ENCODE data around the gene NDUFS4.
"Not testable (repeated sequence)": the region's sequence is repeated elsewhere in the genome, so short reads cannot be mapped to it uniquely, and the experiment has no call there.

The NDUFS4 gene

GRCh38 chr5:53560506-53561191 lies at the start of gene NDUFS4:
Gene NDUFS4 (plus strand): TSS chr5:53560639. CDS start chr5:53560663, 24 bp downstream.
- Mint-ChIP-seq H3K4me1 (ENCODE audit: low read depth) (peaks cover 14% of the 10 kb centered on the region), H3K27ac (peak within 1 kb of the TSS; percentile 89), H3K9me3 (peaks cover 9% of the 10 kb centered on the region), H3K4me3 (peak within 1 kb of the TSS; percentile 95), H3K36me3 (ENCODE audit: low read depth) (peaks cover 11% of the 10 kb centered on the region), H3K27me3 (ENCODE audit: low read depth) (peaks cover 20% of the 10 kb centered on the region)

GRCh38 chr5:53512539-53512938 lies 47.9 kb upstream of the NDUFS4 start:
- no peak overlapping the region for H3K4me3 Mint-ChIP-seq

GRCh38 chr5:53515988-53516387 lies 44.5 kb upstream of the NDUFS4 start:
- H3K4me1 Mint-ChIP-seq (ENCODE audit: low read depth) = no peaks in the 10 kb centered on the region

More at GRCh38 chr5:53512539-53512938, 47.9 kb upstream of the NDUFS4 start:
- peaks cover 23% of the 10 kb centered on the region for H3K9me3 Mint-ChIP-seq
- no peak overlapping the region for H3K27ac Mint-ChIP-seq
- no peaks in the 10 kb centered on the region for H3K36me3 Mint-ChIP-seq (ENCODE audit: low read depth)
- peaks cover 3% of the 10 kb centered on the region for H3K27me3 Mint-ChIP-seq (ENCODE audit: low read depth)
- H3K4me1 Mint-ChIP-seq (ENCODE audit: low read depth) = no peaks in the 10 kb centered on the region

GRCh38 chr5:53520813-53521212 lies 39.6 kb upstream of the NDUFS4 start:
- no peaks in the 10 kb centered on the region for H3K36me3 Mint-ChIP-seq (ENCODE audit: low read depth)
- H3K4me3 Mint-ChIP-seq = no peak overlapping the region
- H3K4me1 Mint-ChIP-seq (ENCODE audit: low read depth) = no peaks in the 10 kb centered on the region
- peaks cover 3% of the 10 kb centered on the region for H3K9me3 Mint-ChIP-seq
- no peak overlapping the region for H3K27ac Mint-ChIP-seq
- peaks cover 3% of the 10 kb centered on the region for H3K27me3 Mint-ChIP-seq (ENCODE audit: low read depth)

More at GRCh38 chr5:53515988-53516387, 44.5 kb upstream of the NDUFS4 start:
- peaks cover 3% of the 10 kb centered on the region for H3K27me3 Mint-ChIP-seq (ENCODE audit: low read depth)
- H3K9me3 Mint-ChIP-seq = peaks cover 2% of the 10 kb centered on the region
- no peak overlapping the region for H3K27ac Mint-ChIP-seq
- H3K36me3 Mint-ChIP-seq (ENCODE audit: low read depth) = no peaks in the 10 kb centered on the region
- H3K4me3 Mint-ChIP-seq = no peak overlapping the region

- Mint-ChIP-seq H3K4me3 (no peak overlapping the region), H3K27me3 (ENCODE audit: low read depth) (no peaks in the 10 kb centered on the region), H3K4me1 (ENCODE audit: low read depth) (no peaks in the 10 kb centered on the region), H3K27ac (no peak overlapping the region), H3K36me3 (ENCODE audit: low read depth) (no peaks in the 10 kb centered on the region), H3K9me3 (no peaks in the 10 kb centered on the region)
These were observed 22.7 kb upstream of the NDUFS4 start for GRCh38 chr5:53537711-53538110.

GRCh38 chr5:53540739-53541138 lies 19.7 kb upstream of the NDUFS4 start:
- H3K27me3 Mint-ChIP-seq (ENCODE audit: low read depth); H3K4me3 Mint-ChIP-seq; H3K9me3 Mint-ChIP-seq; H3K4me1 Mint-ChIP-seq (ENCODE audit: low read depth); H3K36me3 Mint-ChIP-seq (ENCODE audit: low read depth); H3K27ac Mint-ChIP-seq: not testable (repeated sequence)

GRCh38 chr5:53541859-53542258 lies 18.6 kb upstream of the NDUFS4 start:
- no peak overlapping the region for H3K4me3 Mint-ChIP-seq
- H3K36me3 Mint-ChIP-seq (ENCODE audit: low read depth) = no peaks in the 10 kb centered on the region
- H3K9me3 Mint-ChIP-seq = no peaks in the 10 kb centered on the region
- no peaks in the 10 kb centered on the region for H3K4me1 Mint-ChIP-seq (ENCODE audit: low read depth)
- peaks cover 4% of the 10 kb centered on the region for H3K27me3 Mint-ChIP-seq (ENCODE audit: low read depth)
- no peak overlapping the region for H3K27ac Mint-ChIP-seq

- no peaks in the 10 kb centered on the region for H3K9me3 Mint-ChIP-seq
- H3K4me1 Mint-ChIP-seq (ENCODE audit: low read depth) = no peaks in the 10 kb centered on the region
- H3K27me3 Mint-ChIP-seq (ENCODE audit: low read depth) = peaks cover 4% of the 10 kb centered on the region
- no peak overlapping the region for H3K4me3 Mint-ChIP-seq
- H3K36me3 Mint-ChIP-seq (ENCODE audit: low read depth) = no peaks in the 10 kb centered on the region
- H3K27ac Mint-ChIP-seq = no peak overlapping the region
These were observed 17.5 kb upstream of the NDUFS4 start for GRCh38 chr5:53542926-53543325.

- H3K9me3 Mint-ChIP-seq = no peaks in the 10 kb centered on the region
These were observed 17.0 kb upstream of the NDUFS4 start for GRCh38 chr5:53543401-53543800.

GRCh38 chr5:53545744-53546143 lies 14.7 kb upstream of the NDUFS4 start:
- H3K4me1 Mint-ChIP-seq (ENCODE audit: low read depth) = no peaks in the 10 kb centered on the region
- no peak overlapping the region for H3K27ac Mint-ChIP-seq
- H3K9me3 Mint-ChIP-seq = no peaks in the 10 kb centered on the region
- H3K4me3 Mint-ChIP-seq = no peak overlapping the region
- no peaks in the 10 kb centered on the region for H3K36me3 Mint-ChIP-seq (ENCODE audit: low read depth)
- peaks cover 4% of the 10 kb centered on the region for H3K27me3 Mint-ChIP-seq (ENCODE audit: low read depth)

More at GRCh38 chr5:53543401-53543800, 17.0 kb upstream of the NDUFS4 start:
- Mint-ChIP-seq H3K27me3 (ENCODE audit: low read depth) (peaks cover 4% of the 10 kb centered on the region), H3K36me3 (ENCODE audit: low read depth) (no peaks in the 10 kb centered on the region), H3K4me1 (ENCODE audit: low read depth) (no peaks in the 10 kb centered on the region), H3K27ac (no peak overlapping the region), H3K4me3 (no peak overlapping the region)

GRCh38 chr5:53547226-53547625 lies 13.2 kb upstream of the NDUFS4 start:
- H3K27ac Mint-ChIP-seq = no peak overlapping the region
- no peaks in the 10 kb centered on the region for H3K36me3 Mint-ChIP-seq (ENCODE audit: low read depth)
- no peak overlapping the region for H3K4me3 Mint-ChIP-seq
- no peaks in the 10 kb centered on the region for H3K4me1 Mint-ChIP-seq (ENCODE audit: low read depth)
- H3K9me3 Mint-ChIP-seq = no peaks in the 10 kb centered on the region
- H3K27me3 Mint-ChIP-seq (ENCODE audit: low read depth) = peaks cover 4% of the 10 kb centered on the region

GRCh38 chr5:53548501-53548900 lies 11.9 kb upstream of the NDUFS4 start:
- not testable (repeated sequence) for H3K4me1 Mint-ChIP-seq (ENCODE audit: low read depth); H3K36me3 Mint-ChIP-seq (ENCODE audit: low read depth); H3K4me3 Mint-ChIP-seq; H3K27ac Mint-ChIP-seq; H3K27me3 Mint-ChIP-seq (ENCODE audit: low read depth); H3K9me3 Mint-ChIP-seq

GRCh38 chr5:53549792-53550191 lies 10.6 kb upstream of the NDUFS4 start:
- Mint-ChIP-seq H3K36me3 (ENCODE audit: low read depth) (no peaks in the 10 kb centered on the region), H3K27ac (no peak overlapping the region), H3K27me3 (ENCODE audit: low read depth) (peaks cover 10% of the 10 kb centered on the region), H3K4me1 (ENCODE audit: low read depth) (no peaks in the 10 kb centered on the region), H3K9me3 (no peaks in the 10 kb centered on the region), H3K4me3 (no peak overlapping the region)

GRCh38 chr5:53552561-53552960 lies 7.9 kb upstream of the NDUFS4 start:
- Mint-ChIP-seq H3K27me3 (ENCODE audit: low read depth) (peaks cover 25% of the 10 kb centered on the region), H3K4me1 (ENCODE audit: low read depth) (no peaks in the 10 kb centered on the region), H3K9me3 (no peaks in the 10 kb centered on the region), H3K27ac (no peak overlapping the region), H3K4me3 (no peak overlapping the region), H3K36me3 (ENCODE audit: low read depth) (no peaks in the 10 kb centered on the region)

- Mint-ChIP-seq H3K4me3 (no peak overlapping the region), H3K27me3 (ENCODE audit: low read depth) (peaks cover 33% of the 10 kb centered on the region), H3K27ac (no peak overlapping the region), H3K4me1 (ENCODE audit: low read depth) (no peaks in the 10 kb centered on the region), H3K36me3 (ENCODE audit: low read depth) (no peaks in the 10 kb centered on the region), H3K9me3 (peaks cover 9% of the 10 kb centered on the region)
These were observed 6.0 kb upstream of the NDUFS4 start for GRCh38 chr5:53554444-53554843.

Measured in T-helper 1 cell treated with Interleukin-12 subunit alpha and Interleukin-12 subunit beta and Interleukin-4 antibody, amounts not matched to agents 30 μg/mL and 1 μg/mL, for 36 hours (primary cell).